ENCODE measurements around the gene RNF40. TPM values are rescaled to one million over a fixed set of nuclear protein-coding genes. Genes with fewer than 3 reads are reported as not detected.

RNF40 gene
- total RNA-seq, 1 experiment from 2014 or later: 114 TPM

- ChIA-PET CTCF (no interaction called here), POLR2A (interaction anchor here (0.5 kb wide), 1 partner anchor 197 kb away, joined by 13 read pairs; no protein-coding TSS in a partner anchor)
- intact Hi-C loops (cut with micrococcal nuclease; ENCODE audit: unreplicated experiment): no loop called here
- H3K27ac ChIP-seq (ENCODE audit: low read length): no peak overlapping the region
- H3K36me3 ChIP-seq (ENCODE audit: control insufficient read depth, insufficient read depth, low read length): peaks cover 30% of the 10 kb centered on the region
- no peaks in the 10 kb centered on the region for H3K4me1 ChIP-seq (ENCODE audit: control insufficient read depth, insufficient read depth, low read length)
- no peaks in the 10 kb centered on the region for H3K9me3 ChIP-seq (ENCODE audit: control insufficient read depth, insufficient read depth, low read depth, low read length)
- no peak for TF ChIP-seq POLR2AphosphoS5 (IDR thresholded peaks at IDR 0.05; ENCODE audit: low read depth, low read length)
- TF ChIP-seq SIN3A (IDR thresholded peaks at IDR 0.05; ENCODE audit: borderline replicate concordance, insufficient read depth, low read depth, low read length): no peak
- no peak for TF ChIP-seq REST (IDR thresholded peaks at IDR 0.05; ENCODE audit: insufficient read depth in 1 of 2, low read depth in 2 of 2, low read length in 1 of 2)
- TF ChIP-seq CTCF (IDR thresholded peaks at IDR 0.05): no peak
- TF ChIP-seq TCF7L2 (IDR thresholded peaks at IDR 0.05; ENCODE audit: low read depth, low read length): no peak
- BruUV-seq (replicated peaks): no TSS peak
- ATAC-seq: no peak
- in situ Hi-C loops (cut with HindIII; ENCODE audit: low pct_unique_long_range_greater_than_20kb, low sequenced_read_pairs): no loop called here
- H3K4me3 ChIP-seq (ENCODE audit: low read depth in 2 of 2, low read length in 2 of 2): no peak overlapping the region
- H3K27me3 ChIP-seq (ENCODE audit: control insufficient read depth, insufficient read depth, low read length): no peaks in the 10 kb centered on the region
- DNase-seq (ENCODE audit: low read depth, low spot score): no peak
Observed at GRCh38 chr16:30722443-30722842, 39.7 kb upstream of the RNF40 start.

- POLR2A ChIA-PET: no interaction called here
- CTCF ChIA-PET: no interaction called here
Observed at GRCh38 chr16:30722916-30723315, 39.2 kb upstream of the RNF40 start.

More at GRCh38 chr16:30722916-30723315, 39.2 kb upstream of the RNF40 start:
- Histone ChIP-seq H3K4me3 (ENCODE audit: low read depth in 2 of 2, low read length in 2 of 2) (no peak overlapping the region), H3K4me1 (ENCODE audit: control insufficient read depth, insufficient read depth, low read length) (no peaks in the 10 kb centered on the region), H3K27me3 (ENCODE audit: control insufficient read depth, insufficient read depth, low read length) (no peaks in the 10 kb centered on the region), H3K9me3 (ENCODE audit: control insufficient read depth, insufficient read depth, low read depth, low read length) (no peaks in the 10 kb centered on the region), H3K36me3 (ENCODE audit: control insufficient read depth, insufficient read depth, low read length) (peaks cover 30% of the 10 kb centered on the region), H3K27ac (ENCODE audit: low read length) (no peak overlapping the region)
- ATAC-seq (no peak), DNase-seq (ENCODE audit: low read depth, low spot score) (no peak)
- TF ChIP-seq SIN3A (IDR thresholded peaks at IDR 0.05; ENCODE audit: borderline replicate concordance, insufficient read depth, low read depth, low read length): no peak
- no peak for TF ChIP-seq POLR2AphosphoS5 (IDR thresholded peaks at IDR 0.05; ENCODE audit: low read depth, low read length)
- TF ChIP-seq TCF7L2 (IDR thresholded peaks at IDR 0.05; ENCODE audit: low read depth, low read length): no peak
- no peak for TF ChIP-seq REST (IDR thresholded peaks at IDR 0.05; ENCODE audit: insufficient read depth in 1 of 2, low read depth in 2 of 2, low read length in 1 of 2)
- no peak for TF ChIP-seq CTCF (IDR thresholded peaks at IDR 0.05)
- in situ Hi-C loops (cut with HindIII; ENCODE audit: low pct_unique_long_range_greater_than_20kb, low sequenced_read_pairs): no loop called here
- no TSS peak for BruUV-seq (replicated peaks)
- intact Hi-C loops (cut with micrococcal nuclease; ENCODE audit: unreplicated experiment): no loop called here
